Smooth muscle cell of the coronary artery (primary cell): ENCODE results near the gene SLC35D1. TPM values are rescaled to one million over a fixed set of nuclear protein-coding genes. Genes with fewer than 3 reads are reported as not detected.

ENCODE experiments used
- total RNA-seq: library from RNA; depleted of rRNA; stranded (reverse); fragments of >200 nt; gene quantifications from 2 replicates; pipeline ENCODE4 v1.2.3, GENCODE V29; 2014; ENCODE audit warnings: low replicate concordance

Gene SLC35D1
- total RNA-seq: 6.6 and 8.0 TPM in 2 replicates

DNA sequence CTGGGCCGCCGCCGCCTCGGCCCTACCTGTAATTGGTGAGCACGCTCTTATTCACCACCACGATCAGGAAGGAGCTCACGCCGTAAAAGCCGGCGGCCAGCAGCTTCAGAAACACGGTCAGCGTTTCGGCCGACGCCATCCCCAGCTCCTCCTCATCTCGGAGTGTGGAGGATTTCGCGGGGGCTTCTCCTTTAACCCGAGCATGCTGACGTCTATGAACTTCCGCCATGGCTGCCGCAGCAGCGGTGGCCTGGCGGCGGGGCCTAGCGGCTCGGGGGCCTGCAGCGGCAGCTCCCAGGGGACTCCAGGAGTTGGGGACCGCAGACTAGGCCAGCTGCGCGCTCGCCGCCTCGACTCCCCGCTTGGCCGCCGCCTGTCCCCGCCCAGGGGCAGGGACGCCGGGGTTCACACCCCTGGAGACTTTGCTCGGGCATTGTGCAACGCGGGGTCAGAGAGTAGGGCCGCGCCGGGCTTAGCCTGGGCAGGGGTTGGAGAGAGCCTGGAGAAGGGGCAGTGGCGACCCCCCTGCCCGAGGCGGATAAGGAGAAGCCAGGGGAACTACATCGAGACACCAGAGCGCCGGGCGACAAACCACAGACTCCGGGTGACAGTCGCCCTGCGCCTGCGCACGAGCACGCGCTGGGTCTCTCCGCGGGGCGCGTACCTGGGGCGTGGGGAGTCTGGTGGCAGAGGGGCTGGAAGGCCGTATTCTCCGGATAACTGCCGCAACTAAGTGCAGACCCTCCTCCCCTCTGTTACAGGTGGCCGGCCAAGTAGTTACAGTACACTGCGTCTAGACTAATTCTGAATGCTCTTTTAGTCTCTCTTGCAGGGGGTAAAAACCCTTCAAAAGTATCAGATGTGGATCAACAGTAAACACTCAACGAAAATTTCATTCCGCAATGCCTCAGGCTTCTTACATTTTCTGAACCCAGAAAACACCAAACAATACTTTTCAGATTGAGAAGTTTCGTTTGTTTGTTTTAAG is at the start of gene SLC35D1:
SLC35D1 (minus strand) TSS at position 364 of the 988 bp plus-strand sequence; CDS start at position 229, 135 bp downstream.

Other genes starting within 250 kb of the SLC35D1 start
- gene DNAI4, start 129.3 kb downstream of the SLC35D1 start, total RNA-seq: 4.1 and 6.7 TPM in 2 replicates
- gene MIER1, start 129.2 kb downstream of the SLC35D1 start, total RNA-seq: 26.2 and 72.9 TPM in 2 replicates
- not detected in 2 replicates for gene C1orf141, start 80.8 kb upstream of the SLC35D1 start, total RNA-seq
- gene IL23R, start 112.3 kb upstream of the SLC35D1 start, total RNA-seq: not detected in 2 replicates